H1 (cell line): ENCODE results near the gene SELENOO. TPM values are rescaled to one million over a fixed set of nuclear protein-coding genes. Genes with fewer than 3 reads are reported as not detected.

ENCODE experiments used
- NANOG ChIP-seq: IDR thresholded peaks from 2 replicates; pipeline ENCODE4 v1.6.1; 2011; ENCODE audit warnings: low read length, low read depth, mild to moderate bottlenecking, inconsistent platforms; ENCODE audit not compliant: insufficient read depth, poor library complexity, severe bottlenecking
- NRF1 ChIP-seq: IDR thresholded peaks from 2 replicates; pipeline ENCODE4 v1.6.1; 2011; ENCODE audit warnings: mild to moderate bottlenecking, low read depth, low read length, improper control_type of control experiment
- POLR2A ChIP-seq, 2 experiments: IDR thresholded peaks; 1 replicate in 1 of 2; 2 replicates in 1 of 2; pipeline ENCODE4 v1.6.1; 2011; ENCODE audit warnings: low read depth in 2 of 2, low read length in 2 of 2, mild to moderate bottlenecking in 2 of 2; ENCODE audit errors: control extremely low read depth in 1 of 2
- POU5F1 ChIP-seq: IDR thresholded peaks from 2 replicates; pipeline ENCODE4 v1.6.1; 2011; ENCODE audit warnings: low read depth, mild to moderate bottlenecking, low read length, moderate library complexity
- RFX5 ChIP-seq: IDR thresholded peaks from 2 replicates; pipeline ENCODE4 v1.6.1; 2011; ENCODE audit warnings: low read depth, low read length, improper control_type of control experiment, borderline replicate concordance
- RNF2 ChIP-seq: fragments of 200-900, 300-1000 bp; sonication (generic); IDR thresholded peaks from 2 replicates; pipeline ENCODE4 v1.7.1; 2016; ENCODE audit warnings: borderline replicate concordance, low read depth, mild to moderate bottlenecking, antibody characterized with exemption, low read length; ENCODE audit not compliant: poor library complexity, severe bottlenecking; ENCODE audit errors: missing control alignments
- SIRT6 ChIP-seq: IDR thresholded peaks from one replicate; pipeline ENCODE4 v1.7.1; 2012; ENCODE audit warnings: low read length, inconsistent platforms
- SIX5 ChIP-seq: IDR thresholded peaks from 2 replicates; pipeline ENCODE4 v1.6.1; 2011; ENCODE audit warnings: mild to moderate bottlenecking, low read depth, low read length
- SP2 ChIP-seq: IDR thresholded peaks from 2 replicates; pipeline ENCODE4 v1.6.1; 2012; ENCODE audit warnings: mild to moderate bottlenecking, low read length, inconsistent platforms
- SP4 ChIP-seq: IDR thresholded peaks from 2 replicates; pipeline ENCODE4 v1.6.1; 2012; ENCODE audit warnings: low read length, inconsistent platforms
- SRF ChIP-seq: IDR thresholded peaks from 2 replicates; pipeline ENCODE4 v1.6.1; 2011; ENCODE audit warnings: mild to moderate bottlenecking, low read depth, low read length, moderate library complexity
- YY1 ChIP-seq: IDR thresholded peaks from 2 replicates; pipeline ENCODE4 v1.6.1; 2011; ENCODE audit warnings: low read depth, mild to moderate bottlenecking, low read length
- polyA plus RNA-seq, 7 experiments: library from polyadenylated mRNA; depleted of rRNA in 3 of 7; stranded (reverse) in 5 of 7; unstranded in 2 of 7; fragments of >200 nt in 5 of 7; fragments of 200-250 nt in 2 of 7; gene quantifications; 1 replicate in 5 of 7; 2 replicates in 1 of 7; 4 replicates in 1 of 7; pipeline versions ENCODE4 v1.2.1 to v1.2.3, GENCODE V29; 2011 to 2013; ENCODE audit warnings: missing spikeins in 2 of 7, mixed read lengths in 2 of 7
- total RNA-seq: library from RNA; stranded (reverse); fragmentation: NEBNext Ultra II Directional; extraction: Animal tissue kit (Norgen Biotek cat#: 25700); gene quantifications from 2 replicates; pipeline ENCODE4 v1.2.1, GENCODE V29; 2021

Gene SELENOO
- total and polyA plus RNA-seq, 2 of the 8 experiments (the other 6 are each of a cell fraction or from before 2014, with no cell fraction given) = 18.6 to 25.1 TPM

DNA sequence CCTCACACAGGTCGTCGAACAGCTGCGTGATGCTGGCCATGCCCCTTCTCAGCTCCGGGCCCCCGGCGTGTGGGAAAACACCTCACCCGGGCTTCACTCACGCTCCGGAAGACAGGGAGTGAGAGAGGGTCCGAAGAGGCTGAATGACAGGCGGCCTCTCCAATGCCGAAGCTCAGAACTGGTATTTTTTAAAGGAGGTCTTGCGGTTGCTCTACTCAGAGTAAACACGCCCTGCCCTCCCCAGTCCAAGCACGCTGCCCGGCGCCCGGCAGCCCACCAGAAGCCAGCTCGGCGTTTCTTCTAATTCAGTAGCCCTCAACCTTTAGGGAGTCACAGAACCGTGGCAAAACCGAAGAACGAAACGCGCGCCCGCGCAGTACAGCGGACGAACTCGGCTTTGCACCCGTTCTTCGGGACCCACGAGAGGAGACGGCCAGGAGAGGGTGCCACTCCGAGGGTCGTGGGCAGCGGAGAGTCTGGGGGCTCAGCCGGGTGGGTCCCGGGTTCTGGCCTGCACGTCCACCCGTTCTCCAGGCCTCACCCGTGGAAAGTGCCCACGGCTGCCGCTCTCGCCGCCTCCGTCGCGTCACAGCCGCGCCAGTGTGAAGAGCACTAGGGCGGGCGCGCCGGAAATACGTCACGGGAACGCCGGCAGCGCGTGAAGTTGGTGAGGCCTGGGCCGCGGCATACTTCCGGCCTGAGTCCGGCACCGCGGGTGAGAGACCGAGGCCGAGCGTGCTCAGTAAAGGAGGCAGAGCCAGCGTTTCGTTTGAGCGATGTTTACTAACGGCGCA is 43.8 kb downstream of the SELENOO start, which contains the start of gene TUBGCP6 (continued):
- TF ChIP-seq SP2 (no peak), POU5F1 (no peak), RFX5 (no peak), YY1 (no peak), POLR2A (IDR thresholded peaks at IDR 0.05; ENCODE audit: control extremely low read depth in 1 of 2, low read depth in 2 of 2, low read length in 2 of 2) (peak in 1 of 2 experiments; percentile 90; a peak in 2 of 3 replicates), SIRT6 (no peak), SP4 (no peak), SIX5 (no peak), NANOG (no peak), SRF (peak; percentile 82), RNF2 (no peak), NRF1 (no peak)
